ENCODE results near the gene SVEP1.

SVEP1 gene

GRCh38 chr9:110604171-110604601 lies 24.6 kb upstream of the SVEP1 start:
- Histone ChIP-seq H3K27ac (ENCODE audit: low read depth, low read length) (no peak overlapping the region), H2AFZ (ENCODE audit: low read length, unreplicated experiment) (no peak overlapping the region), H3K27me3 (ENCODE audit: insufficient read depth, low read length) (no peaks in the 10 kb centered on the region), H3K36me3 (ENCODE audit: insufficient read depth, low read length) (no peaks in the 10 kb centered on the region), H3K4me1 (ENCODE audit: control insufficient read depth, insufficient read depth, low read length, unreplicated experiment) (peaks cover 15% of the 10 kb centered on the region), H3K79me2 (ENCODE audit: control insufficient read depth, insufficient read depth, low read length, unreplicated experiment) (no peaks in the 10 kb centered on the region), H3K4me3 (ENCODE audit: low read depth, low read length) (no peak overlapping the region)

GRCh38 chr9:110602281-110602680 lies 22.7 kb upstream of the SVEP1 start:
- H3K4me1 ChIP-seq (ENCODE audit: control insufficient read depth, insufficient read depth, low read length, unreplicated experiment), result peaks cover 15% of the 10 kb centered on the region
- no peaks in the 10 kb centered on the region for H3K36me3 ChIP-seq (ENCODE audit: insufficient read depth, low read length)
- H2AFZ ChIP-seq (ENCODE audit: low read length, unreplicated experiment), result no peak overlapping the region
- H3K27me3 ChIP-seq (ENCODE audit: insufficient read depth, low read length), result no peaks in the 10 kb centered on the region
- no peaks in the 10 kb centered on the region for H3K79me2 ChIP-seq (ENCODE audit: control insufficient read depth, insufficient read depth, low read length, unreplicated experiment)
- no peak overlapping the region for H3K27ac ChIP-seq (ENCODE audit: low read depth, low read length)
- H3K4me3 ChIP-seq (ENCODE audit: low read depth, low read length), result no peak overlapping the region

- Histone ChIP-seq H3K4me1 (ENCODE audit: control insufficient read depth, insufficient read depth, low read length, unreplicated experiment) (peaks cover 11% of the 10 kb centered on the region), H3K36me3 (ENCODE audit: insufficient read depth, low read length) (no peaks in the 10 kb centered on the region), H3K4me3 (ENCODE audit: low read depth, low read length) (no peak overlapping the region)
Measured at GRCh38 chr9:110601098-110601497, 21.6 kb upstream of the SVEP1 start.

GRCh38 chr9:110599468-110599867 lies 19.9 kb upstream of the SVEP1 start:
- Histone ChIP-seq H3K79me2 (ENCODE audit: control insufficient read depth, insufficient read depth, low read length, unreplicated experiment) (no peaks in the 10 kb centered on the region), H3K27me3 (ENCODE audit: insufficient read depth, low read length) (no peaks in the 10 kb centered on the region), H2AFZ (ENCODE audit: low read length, unreplicated experiment) (no peak overlapping the region), H3K4me3 (ENCODE audit: low read depth, low read length) (no peak overlapping the region), H3K36me3 (ENCODE audit: insufficient read depth, low read length) (no peaks in the 10 kb centered on the region), H3K4me1 (ENCODE audit: control insufficient read depth, insufficient read depth, low read length, unreplicated experiment) (peaks cover 4% of the 10 kb centered on the region), H3K27ac (ENCODE audit: low read depth, low read length) (no peak overlapping the region)

More at GRCh38 chr9:110601098-110601497, 21.6 kb upstream of the SVEP1 start:
- Histone ChIP-seq H3K27ac (ENCODE audit: low read depth, low read length) (no peak overlapping the region), H3K27me3 (ENCODE audit: insufficient read depth, low read length) (no peaks in the 10 kb centered on the region), H3K79me2 (ENCODE audit: control insufficient read depth, insufficient read depth, low read length, unreplicated experiment) (no peaks in the 10 kb centered on the region), H2AFZ (ENCODE audit: low read length, unreplicated experiment) (no peak overlapping the region)

GRCh38 chr9:110592044-110592830 lies 12.7 kb upstream of the SVEP1 start:
- Histone ChIP-seq H3K4me1 (ENCODE audit: control insufficient read depth, insufficient read depth, low read length, unreplicated experiment) (no peaks in the 10 kb centered on the region), H2AFZ (ENCODE audit: low read length, unreplicated experiment) (no peak overlapping the region), H3K27me3 (ENCODE audit: insufficient read depth, low read length) (no peaks in the 10 kb centered on the region), H3K36me3 (ENCODE audit: insufficient read depth, low read length) (no peaks in the 10 kb centered on the region), H3K79me2 (ENCODE audit: control insufficient read depth, insufficient read depth, low read length, unreplicated experiment) (no peaks in the 10 kb centered on the region), H3K4me3 (ENCODE audit: low read depth, low read length) (no peak overlapping the region), H3K27ac (ENCODE audit: low read depth, low read length) (no peak overlapping the region)

- Histone ChIP-seq H3K27me3 (ENCODE audit: insufficient read depth, low read length) (no peaks in the 10 kb centered on the region), H2AFZ (ENCODE audit: low read length, unreplicated experiment) (no peak overlapping the region)
Measured at GRCh38 chr9:110591526-110591925, 12.0 kb upstream of the SVEP1 start.

GRCh38 chr9:110590816-110591215 lies 11.3 kb upstream of the SVEP1 start:
- Histone ChIP-seq H2AFZ (ENCODE audit: low read length, unreplicated experiment) (no peak overlapping the region), H3K4me1 (ENCODE audit: control insufficient read depth, insufficient read depth, low read length, unreplicated experiment) (no peaks in the 10 kb centered on the region), H3K27ac (ENCODE audit: low read depth, low read length) (no peak overlapping the region), H3K4me3 (ENCODE audit: low read depth, low read length) (no peak overlapping the region), H3K36me3 (ENCODE audit: insufficient read depth, low read length) (no peaks in the 10 kb centered on the region), H3K79me2 (ENCODE audit: control insufficient read depth, insufficient read depth, low read length, unreplicated experiment) (no peaks in the 10 kb centered on the region), H3K27me3 (ENCODE audit: insufficient read depth, low read length) (no peaks in the 10 kb centered on the region)

More at GRCh38 chr9:110591526-110591925, 12.0 kb upstream of the SVEP1 start:
- no peak overlapping the region for H3K4me3 ChIP-seq (ENCODE audit: low read depth, low read length)
- no peaks in the 10 kb centered on the region for H3K36me3 ChIP-seq (ENCODE audit: insufficient read depth, low read length)
- H3K79me2 ChIP-seq (ENCODE audit: control insufficient read depth, insufficient read depth, low read length, unreplicated experiment), result no peaks in the 10 kb centered on the region
- H3K27ac ChIP-seq (ENCODE audit: low read depth, low read length), result no peak overlapping the region
- no peaks in the 10 kb centered on the region for H3K4me1 ChIP-seq (ENCODE audit: control insufficient read depth, insufficient read depth, low read length, unreplicated experiment)

- H3K79me2 ChIP-seq (ENCODE audit: control insufficient read depth, insufficient read depth, low read length, unreplicated experiment), result no peaks in the 10 kb centered on the region
- H2AFZ ChIP-seq (ENCODE audit: low read length, unreplicated experiment), result no peak overlapping the region
- H3K27me3 ChIP-seq (ENCODE audit: insufficient read depth, low read length), result no peaks in the 10 kb centered on the region
- no peak overlapping the region for H3K27ac ChIP-seq (ENCODE audit: low read depth, low read length)
- H3K4me3 ChIP-seq (ENCODE audit: low read depth, low read length), result no peak overlapping the region
- no peaks in the 10 kb centered on the region for H3K4me1 ChIP-seq (ENCODE audit: control insufficient read depth, insufficient read depth, low read length, unreplicated experiment)
- no peaks in the 10 kb centered on the region for H3K36me3 ChIP-seq (ENCODE audit: insufficient read depth, low read length)
Measured at GRCh38 chr9:110588296-110588695, 8.8 kb upstream of the SVEP1 start.

GRCh38 chr9:110583237-110583636 lies 3.7 kb upstream of the SVEP1 start:
- peak overlapping the region; percentile 46 for H2AFZ ChIP-seq (ENCODE audit: low read length, unreplicated experiment)
- no peaks in the 10 kb centered on the region for H3K36me3 ChIP-seq (ENCODE audit: insufficient read depth, low read length)
- peaks cover 10% of the 10 kb centered on the region for H3K79me2 ChIP-seq (ENCODE audit: control insufficient read depth, insufficient read depth, low read length, unreplicated experiment)
- H3K27me3 ChIP-seq (ENCODE audit: insufficient read depth, low read length), result no peaks in the 10 kb centered on the region
- peak overlapping the region; percentile 46; the same call in 1 of the 2 replicates for H3K27ac ChIP-seq (ENCODE audit: low read depth, low read length)
- H3K4me1 ChIP-seq (ENCODE audit: control insufficient read depth, insufficient read depth, low read length, unreplicated experiment), result peaks cover 27% of the 10 kb centered on the region
- H3K4me3 ChIP-seq (ENCODE audit: low read depth, low read length), result peak overlapping the region; percentile 33

- Histone ChIP-seq H2AFZ (ENCODE audit: low read length, unreplicated experiment) (no peak overlapping the region), H3K4me1 (ENCODE audit: control insufficient read depth, insufficient read depth, low read length, unreplicated experiment) (peaks cover 33% of the 10 kb centered on the region), H3K27me3 (ENCODE audit: insufficient read depth, low read length) (no peaks in the 10 kb centered on the region), H3K79me2 (ENCODE audit: control insufficient read depth, insufficient read depth, low read length, unreplicated experiment) (peaks cover 21% of the 10 kb centered on the region), H3K27ac (ENCODE audit: low read depth, low read length) (peak overlapping the region; percentile 80), H3K4me3 (ENCODE audit: low read depth, low read length) (no peak overlapping the region), H3K36me3 (ENCODE audit: insufficient read depth, low read length) (no peaks in the 10 kb centered on the region)
Measured at GRCh38 chr9:110582156-110582555, 2.6 kb upstream of the SVEP1 start.

GRCh38 chr9:110580850-110581249 lies 1.3 kb upstream of the SVEP1 start:
- H2AFZ ChIP-seq (ENCODE audit: low read length, unreplicated experiment), result no peak overlapping the region
- peaks cover 36% of the 10 kb centered on the region for H3K4me1 ChIP-seq (ENCODE audit: control insufficient read depth, insufficient read depth, low read length, unreplicated experiment)
- H3K36me3 ChIP-seq (ENCODE audit: insufficient read depth, low read length), result no peaks in the 10 kb centered on the region
- H3K27ac ChIP-seq (ENCODE audit: low read depth, low read length), result peak overlapping the region; percentile 80
- peak overlapping the region; percentile 96 for H3K4me3 ChIP-seq (ENCODE audit: low read depth, low read length)
- H3K27me3 ChIP-seq (ENCODE audit: insufficient read depth, low read length), result no peaks in the 10 kb centered on the region
- H3K79me2 ChIP-seq (ENCODE audit: control insufficient read depth, insufficient read depth, low read length, unreplicated experiment), result peaks cover 26% of the 10 kb centered on the region
